Right renal cortex interstitium (tissue), 3 donors: ENCODE measurements around the gene BNIP3. TPM values are rescaled to one million over a fixed set of nuclear protein-coding genes. Genes with fewer than 3 reads are reported as not detected.
"Not testable (repeated sequence)": the region's sequence is repeated elsewhere in the genome, so short reads cannot be mapped to it uniquely, and the experiment has no call there.

Experiments used
- DNase-seq, 3 donors: peaks; one replicate each; pipeline ENCODE4 v3.0.0-alpha.2; 2013; ENCODE audit warnings: low read depth in 3 of 3, low spot score in 2 of 3
- polyA plus RNA-seq, 3 donors: library from polyadenylated mRNA; unstranded; fragments of 120-200 nt; gene quantifications; one replicate each; pipeline ENCODE4 v1.2.1, GENCODE V29; 2013; ENCODE audit not compliant: insufficient read length in 3 of 3

Gene BNIP3
- polyA plus RNA-seq, 3 donors: 72.8 to 78.8 (median 73.4) TPM

DNA sequence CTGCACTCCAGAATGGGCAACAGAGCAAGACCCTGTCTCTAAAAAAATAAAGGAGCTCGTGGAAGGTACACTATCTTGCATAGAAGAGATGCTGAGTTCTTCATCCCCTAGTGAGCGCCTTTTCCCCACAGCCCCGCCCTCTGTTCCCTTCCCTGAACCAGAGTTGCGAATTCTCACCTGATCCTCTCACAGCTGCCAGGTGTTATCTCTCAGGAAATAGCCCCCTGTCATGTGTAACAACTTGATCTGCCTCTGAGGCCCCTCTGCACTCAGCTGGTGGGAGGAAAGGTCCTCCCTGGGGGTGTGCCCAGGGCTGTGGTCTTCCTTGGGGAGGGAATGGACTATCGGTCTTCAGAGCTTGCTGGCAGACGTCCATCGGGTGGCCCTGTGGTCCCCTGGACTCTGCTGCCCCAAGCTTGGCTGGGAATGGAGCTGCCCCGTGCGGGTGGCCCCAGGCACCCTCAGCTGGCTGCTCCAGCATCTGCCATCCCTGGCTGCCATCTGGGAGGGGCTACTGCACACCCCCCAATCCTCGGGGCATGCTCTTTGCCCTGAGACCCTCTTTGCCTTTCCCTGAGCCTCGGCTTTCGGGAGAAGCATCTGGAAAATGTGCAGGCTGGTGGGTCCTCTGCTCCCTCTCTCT is 21.7 kb upstream of the BNIP3 start:
- no peak for DNase-seq

DNA sequence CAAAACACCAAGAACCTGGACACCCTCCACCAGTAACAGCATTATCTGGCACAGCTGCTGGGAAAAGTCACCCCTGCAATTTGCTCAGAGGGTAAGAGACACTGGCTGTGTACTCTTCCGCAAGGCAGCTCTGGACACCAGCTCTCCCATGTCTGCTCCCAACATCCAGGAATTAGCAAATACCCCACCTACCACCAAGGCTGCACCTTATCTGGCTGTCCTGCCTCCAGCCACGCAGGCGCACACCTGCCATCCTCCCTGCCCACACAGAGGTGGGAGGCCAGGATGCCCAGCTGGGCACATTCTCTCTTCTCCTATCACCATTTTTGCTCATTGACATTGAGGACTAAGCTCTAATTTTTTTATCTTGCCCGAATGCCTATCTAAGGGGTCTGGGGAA is 20.3 kb upstream of the BNIP3 start:
- DNase-seq: no peak

DNA sequence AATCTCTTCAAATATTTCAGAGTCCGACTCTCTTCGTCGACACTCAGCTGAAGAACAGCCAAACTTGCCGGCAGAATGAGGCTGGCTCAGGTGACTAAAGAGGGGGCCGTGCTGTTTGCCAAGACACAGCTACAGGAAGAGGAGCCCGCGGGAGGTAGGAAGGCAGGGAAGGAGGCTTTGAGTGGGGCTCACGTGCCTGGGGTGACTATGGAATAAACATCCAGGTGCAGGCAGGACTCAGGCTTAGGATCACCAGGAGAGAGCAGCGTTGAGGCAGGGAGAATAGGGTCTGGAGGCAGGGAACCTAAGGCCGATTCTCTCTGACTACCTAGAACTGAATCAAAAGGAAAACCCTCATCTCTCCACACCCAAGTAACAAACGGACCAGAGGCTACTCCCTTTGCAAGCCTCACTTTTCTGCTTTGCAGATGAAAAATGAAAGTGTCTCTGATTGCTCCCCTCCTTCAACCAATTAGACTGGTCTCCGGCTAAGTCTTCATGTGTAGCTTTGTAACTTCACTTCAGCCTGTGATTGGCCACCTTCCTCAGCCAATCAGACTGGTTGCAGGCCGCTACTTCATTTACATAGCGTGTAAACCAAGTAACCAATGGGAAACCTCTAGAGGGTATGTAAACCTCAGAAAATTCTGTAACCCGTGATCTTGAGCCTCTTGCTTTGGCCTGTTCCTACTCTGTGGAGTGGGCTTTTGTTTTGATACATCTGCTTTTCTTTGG is 19.7 kb upstream of the BNIP3 start:
- no peak for DNase-seq

DNA sequence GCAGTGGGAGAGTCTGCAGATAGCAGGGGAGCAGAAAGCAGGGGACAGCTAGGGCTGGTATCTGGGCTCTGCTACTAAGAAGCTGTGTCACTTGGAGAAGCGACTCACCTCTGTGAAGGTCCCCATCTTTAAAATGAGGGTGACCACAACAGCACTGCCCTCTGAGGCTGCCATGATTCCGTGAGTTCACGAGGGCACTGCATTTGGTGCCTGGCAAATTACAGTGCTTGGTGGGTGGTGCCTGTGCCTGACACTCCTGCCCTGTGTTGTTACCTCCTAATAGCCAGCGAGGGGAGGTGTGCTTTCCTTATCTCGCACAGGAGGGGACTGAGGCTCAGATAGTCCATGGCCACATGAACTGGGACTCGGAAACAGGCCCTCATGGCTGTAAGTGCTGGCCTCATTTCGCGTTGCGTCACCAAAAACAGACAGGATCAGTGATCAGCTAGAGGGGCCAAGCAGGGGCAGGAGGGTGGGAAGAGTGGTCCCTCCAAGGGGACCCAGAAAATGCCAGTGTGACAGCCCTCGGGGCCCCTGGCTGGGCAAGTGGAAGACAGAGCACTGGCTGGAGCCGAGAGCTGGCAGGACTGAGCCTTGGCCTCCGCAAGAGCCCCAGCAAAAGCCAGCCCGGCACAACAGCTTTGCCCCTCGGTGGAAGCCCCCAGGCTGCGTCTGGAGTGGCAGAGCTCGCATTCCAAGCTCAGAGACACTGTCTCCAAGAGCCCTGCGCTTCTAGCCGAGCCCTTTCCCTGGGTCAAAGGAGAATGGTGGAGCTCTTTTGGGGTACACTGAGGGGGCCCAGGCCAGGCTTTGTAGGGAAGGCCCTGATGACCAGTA is 17.3 kb upstream of the BNIP3 start:
- no peak for DNase-seq

DNA sequence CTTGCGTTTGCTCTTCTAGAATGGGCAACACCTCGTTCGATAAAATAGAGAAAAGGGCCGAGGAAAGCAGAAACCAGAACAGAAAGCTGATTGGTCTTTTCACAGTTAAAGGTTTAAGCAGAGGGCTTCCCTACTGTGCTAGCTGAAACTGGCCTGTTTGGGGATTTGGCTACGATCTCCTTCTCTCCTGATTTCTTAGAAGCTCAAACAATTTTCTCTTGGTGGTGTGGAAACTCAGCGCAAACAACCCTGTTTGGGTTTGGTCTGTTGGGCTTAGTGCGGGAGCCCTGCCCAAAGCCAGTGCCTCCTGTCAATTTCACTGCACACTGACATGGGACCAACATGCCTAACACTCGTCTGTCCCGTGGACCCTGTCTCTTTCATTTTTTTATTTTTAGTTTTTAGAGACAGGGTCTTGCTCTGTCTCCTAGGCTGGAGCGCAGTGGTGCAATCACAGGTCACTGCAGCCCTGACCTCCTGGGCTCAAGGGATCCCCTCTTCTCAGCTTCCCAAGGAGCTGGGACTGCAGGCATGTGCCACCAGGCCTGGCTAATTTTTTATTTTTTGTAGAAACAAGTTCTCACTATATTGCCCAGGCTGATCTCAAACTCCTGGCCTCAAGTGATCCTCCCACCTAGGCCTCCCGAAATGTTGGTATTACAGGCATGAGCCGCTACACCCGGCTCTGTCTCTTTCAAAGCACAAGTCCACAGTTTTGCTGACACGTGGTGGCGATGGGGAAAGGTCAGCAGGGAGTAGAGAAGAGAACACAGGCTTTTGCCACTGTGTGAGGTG is 16.5 kb upstream of the BNIP3 start:
- no peak for DNase-seq

DNA sequence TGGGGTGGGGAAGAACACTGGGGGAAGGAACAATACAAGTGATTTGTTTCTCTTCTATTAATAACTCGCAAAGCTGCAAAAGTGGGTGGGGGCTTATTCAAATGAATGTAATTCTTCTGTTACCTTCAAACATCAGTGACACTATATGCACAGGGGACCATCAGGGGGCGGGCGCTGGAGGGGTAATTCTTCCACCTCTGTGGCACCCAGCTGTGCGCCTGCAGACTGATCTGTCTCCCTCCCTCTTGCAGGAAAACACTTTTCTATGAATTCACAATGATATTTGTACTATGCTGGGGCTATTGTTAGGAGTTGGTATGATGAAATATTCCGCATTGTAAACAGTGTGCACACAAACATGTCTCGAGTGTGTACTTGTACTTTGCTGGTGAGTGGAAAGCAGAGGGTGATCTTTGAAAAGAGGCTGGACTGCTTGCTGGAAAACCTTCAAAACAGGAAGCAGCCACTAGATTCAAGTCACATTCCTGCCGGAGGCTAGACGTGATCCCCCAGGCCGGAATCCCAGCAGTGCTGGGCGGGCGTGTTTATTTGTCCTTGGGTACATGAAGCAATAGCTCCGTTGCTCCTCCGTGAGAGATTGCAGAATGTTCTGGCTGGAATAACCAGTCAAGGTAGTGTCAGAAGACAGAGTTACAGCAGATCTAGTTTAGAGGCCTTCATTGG is 15.8 kb upstream of the BNIP3 start:
- no peak for DNase-seq

DNA sequence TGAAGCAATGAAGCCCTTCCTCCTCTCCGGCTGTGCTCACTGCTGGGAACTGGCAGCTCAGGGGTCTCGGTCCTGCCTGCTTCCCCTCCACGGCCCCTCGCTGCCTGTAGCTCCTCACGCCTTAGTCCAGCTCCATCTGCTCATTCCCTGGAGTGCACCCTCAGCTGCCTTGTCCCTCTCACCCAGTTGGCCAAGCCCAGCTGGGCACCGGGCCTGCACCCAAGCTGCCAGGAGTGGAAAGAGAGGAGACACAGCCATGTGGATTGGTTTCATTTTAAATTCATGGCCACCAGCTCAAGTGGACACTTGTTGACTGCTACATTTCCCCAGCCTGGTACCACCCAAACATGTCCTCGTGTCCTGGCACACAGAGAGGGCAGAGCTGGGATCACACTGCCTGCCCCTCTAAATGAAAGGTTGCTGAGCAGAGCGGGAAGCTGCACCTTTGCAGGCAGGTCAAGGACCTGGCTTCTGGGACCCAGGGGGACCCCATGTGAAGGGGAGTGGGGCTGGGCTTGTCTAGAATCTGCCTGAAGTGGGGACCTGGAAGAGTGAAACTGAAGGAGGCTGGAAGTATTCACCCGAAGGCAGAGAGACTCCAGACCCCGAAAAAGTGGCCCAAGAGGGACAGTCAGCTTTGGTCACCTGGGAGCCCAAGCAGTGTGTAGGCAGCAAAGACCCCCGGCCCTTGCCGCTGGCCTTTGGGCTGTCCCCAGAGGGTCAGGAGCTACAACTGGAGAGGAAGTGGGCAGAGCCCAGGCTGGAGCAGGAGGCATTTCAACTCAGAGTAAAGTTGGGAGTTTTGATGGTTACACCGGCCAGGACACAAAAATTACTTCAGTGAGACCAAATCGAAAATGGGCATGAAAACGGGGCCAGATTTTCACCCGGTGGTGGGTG is 15.0 kb upstream of the BNIP3 start:
- DNase-seq: no peak

DNA sequence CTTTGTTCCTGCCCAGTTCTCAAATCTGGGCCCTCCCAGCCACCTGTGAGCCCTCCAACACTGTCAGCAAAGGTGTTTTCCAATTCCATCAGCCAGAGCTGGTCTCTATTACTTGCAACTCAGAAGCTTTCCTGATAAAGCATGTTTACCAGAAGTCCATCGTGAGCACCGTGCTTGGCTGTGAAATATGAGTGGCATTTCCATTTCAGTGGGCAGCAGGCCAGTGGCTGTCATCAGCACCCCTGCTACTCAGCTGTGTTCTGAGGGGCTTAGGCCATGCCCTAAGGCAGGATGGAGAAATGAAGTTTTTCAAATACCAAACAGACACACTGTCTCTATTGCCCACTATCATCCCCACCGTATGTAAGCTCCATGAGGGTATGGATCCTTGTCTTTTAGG is 12.7 kb upstream of the BNIP3 start:
- no peak for DNase-seq

DNA sequence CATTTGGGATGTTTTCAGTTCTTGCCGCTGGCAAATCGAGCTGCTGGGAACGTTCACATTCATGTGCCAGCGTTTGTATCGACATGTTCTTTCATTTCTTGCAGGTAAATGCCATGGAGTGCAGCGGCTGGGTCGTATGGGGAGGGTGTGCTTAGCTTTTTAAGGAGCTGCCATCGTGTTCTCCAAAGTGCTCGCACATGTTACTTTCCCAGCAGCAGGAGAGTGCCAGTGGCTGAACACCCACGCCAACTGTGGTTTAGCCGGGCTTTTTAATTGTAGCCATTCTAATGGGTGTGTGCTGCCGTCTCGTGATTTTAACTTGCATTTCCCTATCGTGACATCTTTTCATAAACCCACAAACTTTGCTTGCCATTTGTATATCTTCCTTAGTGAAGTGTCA is 11.6 kb upstream of the BNIP3 start:
- no peak for DNase-seq

DNA sequence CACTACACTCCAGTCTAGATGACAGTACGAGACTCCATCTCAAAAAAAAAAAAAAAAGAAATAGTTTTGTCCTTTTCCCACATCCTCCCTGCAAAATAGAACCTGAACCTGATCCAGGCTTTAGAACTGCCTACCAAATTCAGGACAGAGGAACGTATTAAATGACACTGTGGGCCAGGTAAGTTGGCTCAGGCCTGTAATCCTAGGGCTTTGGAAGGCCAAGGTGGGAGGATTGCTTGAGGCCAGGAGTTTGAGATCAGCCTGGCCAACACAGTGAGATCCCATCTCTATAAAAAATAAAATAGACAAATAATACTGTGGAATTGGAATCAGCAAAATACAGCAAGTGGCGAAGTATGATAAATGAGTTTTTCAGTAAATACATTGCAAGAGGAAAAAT is 10.0 kb upstream of the BNIP3 start:
- DNase-seq: no peak

DNA sequence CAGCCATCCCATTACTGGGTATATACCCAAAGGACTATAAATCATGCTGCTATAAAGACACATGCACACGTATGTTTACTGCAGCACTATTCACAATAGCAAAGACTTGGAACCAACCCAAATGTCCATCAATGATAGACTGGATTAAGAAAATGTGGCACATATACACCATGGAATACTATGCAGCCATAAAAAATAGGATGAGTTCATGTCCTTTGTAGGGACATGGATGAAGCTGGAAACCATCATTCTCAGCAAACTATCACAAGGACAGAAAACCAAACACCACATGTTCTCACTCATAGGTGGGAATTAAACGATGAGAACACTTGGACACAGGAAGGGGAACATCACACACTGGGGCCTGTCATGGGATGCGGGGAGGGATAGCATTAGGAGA is 6.1 kb upstream of the BNIP3 start:
- DNase-seq: not testable (repeated sequence)

DNA sequence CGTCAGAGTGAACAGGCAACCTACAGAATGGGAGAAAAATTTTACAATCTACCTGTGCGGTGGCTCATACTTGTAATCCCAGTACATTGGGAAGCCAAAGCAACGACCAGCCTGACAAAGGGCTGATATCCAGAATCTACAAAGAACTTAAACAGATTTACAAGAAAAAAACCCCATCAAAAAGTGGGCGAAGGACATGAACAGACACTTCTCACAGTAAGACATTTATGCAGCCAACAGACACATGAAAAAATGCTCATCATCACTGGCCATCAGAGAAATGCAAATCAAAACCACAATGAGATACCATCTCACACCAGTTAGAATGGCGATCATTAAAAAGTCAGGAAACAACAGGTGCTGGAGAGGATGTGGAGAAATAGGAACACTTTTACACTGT is 5.6 kb upstream of the BNIP3 start:
- not testable (repeated sequence) for DNase-seq

DNA sequence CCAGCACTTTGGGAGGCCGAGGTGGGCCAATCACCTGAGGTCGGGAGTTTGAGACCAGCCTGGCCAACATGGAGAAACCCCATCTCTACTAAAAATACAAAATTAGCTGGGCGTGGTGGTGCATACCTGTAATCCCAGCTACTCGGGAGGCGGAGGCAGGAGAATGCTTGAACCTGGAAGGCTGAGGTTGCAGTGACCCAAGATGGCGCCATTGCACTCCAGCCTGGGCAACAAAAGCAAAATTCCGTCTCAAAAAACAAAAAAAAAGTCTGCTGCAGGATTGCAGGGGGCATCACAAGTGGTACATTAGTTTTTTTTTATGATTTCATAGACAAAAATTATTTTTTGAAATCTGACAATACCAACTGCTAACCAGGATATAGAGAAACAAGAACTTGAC is 5.1 kb upstream of the BNIP3 start:
- DNase-seq: not testable (repeated sequence)

DNA sequence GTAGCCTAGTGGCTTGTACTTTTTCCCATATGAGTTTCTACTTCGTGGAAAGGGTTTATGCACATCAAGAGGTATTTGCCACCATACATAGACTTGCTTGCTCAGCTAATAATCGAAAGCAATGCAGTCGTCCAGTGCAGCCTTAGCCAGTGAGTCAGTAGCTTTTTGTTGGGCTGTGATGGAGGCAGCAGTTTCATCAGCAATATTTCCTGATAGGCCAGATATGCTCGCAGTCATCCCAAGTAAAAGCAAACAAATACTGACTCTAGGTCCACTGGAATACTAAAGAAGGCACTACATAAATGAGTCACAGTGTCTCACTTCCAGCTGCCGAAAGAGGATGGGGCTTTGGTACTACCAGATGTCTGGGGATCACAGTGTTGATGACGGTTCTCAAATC is 2.1 kb upstream of the BNIP3 start:
- no peak for DNase-seq

DNA sequence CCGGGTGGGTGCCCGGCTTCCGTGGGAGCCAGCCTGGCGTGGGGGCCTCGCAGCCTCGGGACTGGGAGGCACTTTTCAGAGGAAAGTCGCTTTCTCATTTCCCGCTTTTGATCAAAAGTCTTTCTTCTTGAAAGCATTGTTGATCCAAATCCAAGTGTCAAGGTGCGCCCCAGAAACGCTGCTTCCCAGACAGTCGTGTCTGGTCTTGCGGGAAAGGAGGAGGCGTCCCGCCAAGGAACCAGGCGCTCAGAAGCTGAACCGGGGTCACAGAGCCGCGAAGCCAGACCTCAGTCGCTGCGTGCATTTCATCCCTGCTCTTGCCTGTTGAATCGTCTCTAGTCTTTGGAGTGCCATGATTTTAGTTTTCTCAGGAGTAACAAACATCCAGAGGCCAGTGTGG is 1.1 kb upstream of the BNIP3 start:
- DNase-seq: no peak

DNA sequence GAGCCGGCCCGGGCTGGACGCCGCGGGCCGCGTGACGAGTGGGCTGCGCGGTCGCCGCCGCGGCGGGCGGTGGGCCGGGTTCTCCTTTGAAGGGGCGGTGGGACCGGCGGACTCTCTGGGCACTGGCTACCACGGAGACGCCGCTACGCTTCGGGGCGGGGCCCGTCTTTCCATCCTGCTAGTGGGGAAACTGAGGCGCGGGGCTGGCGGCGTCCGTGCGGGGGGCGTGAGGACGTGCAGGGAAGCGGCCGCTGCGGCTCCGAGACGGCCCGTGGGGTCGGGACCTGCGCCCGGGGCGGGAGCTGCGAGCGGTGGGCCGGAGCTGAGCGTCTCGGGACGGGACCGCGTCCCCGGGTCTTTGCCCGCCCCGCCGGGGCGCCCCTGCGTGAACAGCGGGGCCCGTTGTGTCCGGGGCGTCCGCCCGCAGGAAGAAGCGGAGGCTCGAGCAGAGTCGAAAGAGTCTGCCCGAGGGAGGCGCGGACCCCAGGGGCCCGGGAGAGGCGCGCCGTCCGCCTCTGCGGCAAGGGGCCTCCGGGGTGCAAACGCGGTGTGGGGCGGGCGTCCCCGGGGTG is 548 bp upstream of the BNIP3 start:
- DNase-seq: no peak

DNA sequence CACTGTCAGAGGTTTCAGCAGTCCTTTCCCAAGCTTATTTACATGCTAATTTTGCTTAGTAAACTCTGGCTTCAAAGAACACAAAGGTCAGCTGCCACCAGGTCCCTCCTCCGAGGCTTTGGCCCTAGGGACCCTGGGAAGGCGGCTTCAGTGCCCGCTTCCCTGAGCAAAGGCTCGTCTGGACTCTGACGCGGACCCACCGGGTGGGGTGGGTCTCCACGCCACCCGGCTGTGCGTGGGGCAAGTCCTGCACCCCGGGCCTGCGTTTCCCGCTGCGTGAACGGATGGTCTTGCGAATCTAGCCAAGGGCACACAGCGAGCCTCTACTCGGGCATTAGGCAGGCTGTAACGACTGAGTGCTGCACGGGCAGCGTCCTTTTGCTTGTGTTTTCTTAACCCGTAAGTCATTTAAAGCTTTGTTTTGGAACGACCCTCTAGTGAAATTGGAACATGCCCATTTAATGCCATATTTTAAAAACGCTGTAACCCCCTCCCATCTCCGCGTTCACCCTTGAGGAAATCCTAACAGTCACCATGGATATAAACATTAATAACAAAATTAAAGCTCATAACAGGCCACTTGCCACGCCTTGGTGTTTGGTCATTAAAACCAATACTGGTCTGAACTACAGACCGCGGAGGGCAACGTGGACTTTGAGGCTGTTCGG is 828 bp downstream of the BNIP3 start:
- DNase-seq: no peak

DNA sequence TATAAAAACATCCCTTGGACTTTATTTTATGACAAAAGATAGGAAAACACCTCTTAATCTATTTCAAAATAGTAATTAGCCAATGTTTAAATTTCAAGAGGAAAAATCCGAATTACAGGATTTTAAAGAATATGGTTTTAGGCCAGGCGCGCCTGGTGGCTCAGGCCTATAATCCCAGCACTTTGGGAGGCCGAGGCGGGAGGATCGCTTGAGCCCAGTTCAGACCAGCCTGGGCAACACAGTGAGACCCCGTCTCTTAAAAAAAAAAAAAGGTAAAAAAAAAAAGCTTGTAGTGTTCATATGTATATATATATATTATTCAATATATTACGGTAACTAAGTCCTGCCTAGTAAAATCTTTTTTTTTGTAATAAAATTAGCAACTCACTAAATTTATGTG is 1.4 kb downstream of the BNIP3 start:
- no peak for DNase-seq
